Loucy (cell line): ENCODE measurements around the gene HS3ST3A1.

Source experiments
- CTCF ChIP-seq: fragments of 200-600 bp; sonication (generic); conservative IDR thresholded peaks from 2 replicates; pipeline ENCODE4 v1.5.1; 2014; ENCODE audit warnings: mild to moderate bottlenecking, antibody characterized with exemption, low read length
- EZH2phosphoT487 ChIP-seq: fragments of 200-600 bp; IDR thresholded peaks from 2 replicates; pipeline ENCODE4 v1.6.1; 2018; ENCODE audit warnings: antibody characterized with exemption, mild to moderate bottlenecking, moderate library complexity, borderline replicate concordance

DNA sequence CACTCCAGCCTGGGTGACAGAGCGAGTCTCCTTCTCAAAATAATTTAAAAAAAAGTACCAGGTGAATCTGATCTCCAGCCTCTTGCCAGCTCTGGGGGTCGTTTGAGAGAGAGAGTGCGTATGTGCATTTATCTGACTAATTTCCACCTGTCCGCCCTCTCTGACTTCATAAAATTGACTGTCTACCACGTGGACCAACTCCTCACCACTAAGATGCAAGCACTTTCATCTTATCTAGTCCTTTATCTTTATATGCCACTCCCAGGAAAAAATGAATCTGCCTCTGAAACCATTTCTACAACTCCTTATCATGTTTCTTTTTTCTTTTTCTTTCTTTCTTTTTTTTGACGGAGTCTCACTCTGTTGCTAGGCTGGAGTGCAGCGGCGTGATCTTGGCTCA is 55.8 kb downstream of the HS3ST3A1 start:
- TF ChIP-seq EZH2phosphoT487 (no peak), CTCF (no peak)
